ENCODE measurements around the gene NCK2.

NCK2 gene

GRCh38 chr2:105744909-105745853 lies at the start of gene NCK2:
Gene NCK2 (plus strand): TSS chr2:105744912. CDS start chr2:105855064, 110,152 bp downstream.
- DNase-seq (ENCODE audit: low read depth): peak; percentile 18

- DNase-seq (ENCODE audit: low read depth): no peak
Measured at GRCh38 chr2:105697781-105698449, 46.8 kb upstream of the NCK2 start.

GRCh38 chr2:105698820-105699219 lies 45.9 kb upstream of the NCK2 start:
- DNase-seq (ENCODE audit: low read depth): no peak

- no peak for DNase-seq (ENCODE audit: low read depth)
Measured at GRCh38 chr2:105701042-105701441, 43.7 kb upstream of the NCK2 start.

GRCh38 chr2:105708697-105709096 lies 36.0 kb upstream of the NCK2 start:
- DNase-seq (ENCODE audit: low read depth): no peak

- DNase-seq (ENCODE audit: low read depth): no peak
Measured at GRCh38 chr2:105711394-105711793, 33.3 kb upstream of the NCK2 start.

GRCh38 chr2:105712166-105712915 lies 32.4 kb upstream of the NCK2 start:
- DNase-seq (ENCODE audit: low read depth): no peak

- no peak for DNase-seq (ENCODE audit: low read depth)
Measured at GRCh38 chr2:105712981-105713596, 31.6 kb upstream of the NCK2 start.

- no peak for DNase-seq (ENCODE audit: low read depth)
Measured at GRCh38 chr2:105714141-105714540, 30.6 kb upstream of the NCK2 start.

GRCh38 chr2:105718846-105719481 lies 25.7 kb upstream of the NCK2 start:
- DNase-seq (ENCODE audit: low read depth): no peak

GRCh38 chr2:105721991-105722511 lies 22.7 kb upstream of the NCK2 start:
- DNase-seq (ENCODE audit: low read depth): no peak

GRCh38 chr2:105722726-105723297 lies 21.9 kb upstream of the NCK2 start:
- no peak for DNase-seq (ENCODE audit: low read depth)

GRCh38 chr2:105723431-105723830 lies 21.3 kb upstream of the NCK2 start:
- DNase-seq (ENCODE audit: low read depth): no peak

GRCh38 chr2:105725388-105725787 lies 19.3 kb upstream of the NCK2 start:
- no peak for DNase-seq (ENCODE audit: low read depth)

- no peak for DNase-seq (ENCODE audit: low read depth)
Measured at GRCh38 chr2:105730170-105730569, 14.5 kb upstream of the NCK2 start.

GRCh38 chr2:105731511-105731910 lies 13.2 kb upstream of the NCK2 start:
- DNase-seq (ENCODE audit: low read depth): no peak

GRCh38 chr2:105732101-105732500 lies 12.6 kb upstream of the NCK2 start:
- no peak for DNase-seq (ENCODE audit: low read depth)

GRCh38 chr2:105732955-105733607 lies 11.6 kb upstream of the NCK2 start:
- no peak for DNase-seq (ENCODE audit: low read depth)

- DNase-seq (ENCODE audit: low read depth): no peak
Measured at GRCh38 chr2:105733875-105734274, 10.8 kb upstream of the NCK2 start.

GRCh38 chr2:105734762-105735538 lies 9.8 kb upstream of the NCK2 start:
- DNase-seq (ENCODE audit: low read depth): peak; percentile 12
